ENCODE data around the gene TWSG1.
"Not testable (repeated sequence)": the region's sequence is repeated elsewhere in the genome, so short reads cannot be mapped to it uniquely, and the experiment has no call there.

The TWSG1 gene

DNA sequence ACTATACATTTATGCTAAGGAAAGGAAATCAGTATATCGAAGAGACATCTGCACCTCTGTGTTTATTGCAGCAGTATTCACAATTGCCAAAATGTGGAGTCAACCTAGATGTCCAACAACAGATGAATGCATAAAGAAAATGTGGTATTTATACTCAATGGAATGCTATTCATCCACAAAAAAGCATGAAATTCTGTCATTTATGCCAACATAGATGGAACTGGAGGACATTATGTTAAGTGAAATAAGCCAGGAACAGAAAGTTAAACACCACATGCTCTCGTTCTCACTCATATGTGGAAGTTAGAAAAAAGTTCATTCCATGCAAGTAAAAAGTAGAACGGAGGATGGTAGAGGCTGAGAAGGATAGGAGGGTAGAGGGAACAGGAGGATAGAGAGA is 59.5 kb downstream of the TWSG1 start:
- DNase-seq = no peak

DNA sequence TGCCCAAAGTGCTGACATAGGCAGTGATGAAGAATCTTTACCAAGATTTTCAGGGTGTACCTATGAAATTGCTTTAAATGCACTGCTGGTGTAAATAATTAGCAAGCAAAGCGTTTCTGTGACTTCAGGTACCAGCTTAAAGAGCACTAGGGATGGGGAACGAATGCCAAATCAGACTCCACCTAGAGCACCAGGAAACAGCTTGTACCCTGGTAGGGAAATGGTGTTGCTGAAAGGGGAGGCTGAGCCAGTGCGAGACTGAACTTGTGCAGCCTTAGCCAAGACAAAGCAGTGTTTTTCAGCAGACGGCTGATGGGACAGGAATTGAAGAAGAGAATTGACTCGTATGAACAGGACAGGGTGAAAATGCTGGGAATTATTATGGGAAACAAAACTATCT is 65.6 kb downstream of the TWSG1 start:
- DNase-seq = peak in 3 of 14 donors; percentile 1 to 86 (median 6)

DNA sequence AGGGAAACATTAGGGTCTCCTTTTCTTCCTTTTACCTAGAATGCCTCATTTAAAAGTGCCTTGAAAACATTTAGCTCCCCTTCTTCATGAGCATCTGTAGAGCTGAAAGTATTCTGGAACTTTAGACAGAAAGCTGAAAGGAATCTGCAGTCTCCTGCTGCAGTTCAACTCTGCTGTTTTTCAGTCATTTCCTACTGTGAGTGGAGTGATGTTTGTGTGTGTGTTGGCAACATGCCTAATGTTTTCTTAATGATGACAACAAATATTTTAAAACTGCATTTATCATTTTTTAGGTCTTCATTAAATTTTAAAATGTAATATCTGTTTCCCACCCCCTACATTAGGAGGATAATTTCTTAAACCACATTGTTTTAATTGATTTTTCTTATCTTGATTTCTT is 66.6 kb downstream of the TWSG1 start:
- no peak for DNase-seq

DNA sequence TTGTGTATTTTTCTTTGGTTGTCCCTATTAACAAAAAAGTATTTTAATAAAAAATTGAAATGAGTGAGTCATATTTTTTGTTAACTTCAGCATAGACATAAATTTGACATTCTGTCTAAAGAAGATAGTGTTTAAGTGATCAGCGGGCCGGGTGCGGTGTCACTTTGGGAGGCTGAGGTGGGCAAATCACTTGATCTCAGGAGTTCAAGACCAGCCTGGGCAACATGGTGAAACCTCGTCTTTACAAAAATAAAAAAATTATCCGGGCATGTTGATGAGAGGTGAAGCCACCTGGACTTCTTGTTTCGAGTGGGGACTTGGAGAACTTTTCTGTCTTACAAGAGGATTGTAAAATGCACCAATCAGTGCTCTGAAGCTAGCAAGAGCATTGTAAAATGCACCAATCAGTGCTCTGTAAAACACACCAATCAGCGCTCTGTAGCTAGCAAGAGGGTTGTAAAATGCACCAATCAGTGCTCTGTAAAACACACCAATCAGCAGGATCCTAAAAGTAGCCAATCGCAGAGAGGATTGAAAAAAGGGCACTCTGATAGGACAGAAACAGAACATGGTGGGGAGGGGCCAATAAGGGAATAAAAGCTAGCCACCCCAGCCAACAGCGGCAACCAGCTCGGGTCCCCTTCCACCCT is 67.9 kb downstream of the TWSG1 start:
- not testable (repeated sequence) for DNase-seq

DNA sequence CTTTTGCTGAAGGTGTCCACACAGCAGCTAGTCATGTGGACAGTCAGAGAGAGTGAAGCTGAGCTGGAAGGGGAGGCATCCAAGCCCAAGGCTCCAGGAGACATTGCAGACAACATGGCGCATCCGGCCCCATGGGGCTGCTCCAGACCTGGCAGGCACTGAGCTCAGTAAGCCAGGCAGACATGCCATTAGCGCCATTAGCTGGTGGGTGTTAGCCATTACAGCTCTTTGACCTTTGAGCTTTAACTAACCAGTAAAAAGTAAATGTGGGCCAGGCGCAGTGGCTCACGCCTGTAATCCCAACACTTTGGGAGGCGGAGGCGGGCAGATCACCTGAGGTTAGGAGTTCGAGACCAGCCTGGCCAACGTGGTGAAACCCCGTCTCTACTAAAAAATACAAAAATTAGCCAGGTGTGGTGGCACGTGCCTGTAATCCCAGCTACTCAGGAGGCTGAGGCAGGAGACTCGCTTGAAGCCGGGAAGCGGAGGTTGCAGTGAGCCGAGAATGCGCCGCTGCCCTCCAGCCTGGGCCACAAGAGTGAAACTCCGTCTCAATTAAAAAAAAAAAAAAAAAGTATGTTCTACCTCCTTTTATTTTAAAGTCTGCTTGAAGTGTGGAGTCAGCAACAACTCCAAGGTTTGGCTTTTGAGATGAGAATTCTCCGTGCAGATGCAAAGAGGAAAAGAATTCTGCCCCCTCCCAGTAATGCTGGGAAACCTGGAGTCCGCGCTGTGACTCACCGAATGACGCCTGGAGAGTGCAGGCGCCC is 69.4 kb downstream of the TWSG1 start:
- no peak for DNase-seq

DNA sequence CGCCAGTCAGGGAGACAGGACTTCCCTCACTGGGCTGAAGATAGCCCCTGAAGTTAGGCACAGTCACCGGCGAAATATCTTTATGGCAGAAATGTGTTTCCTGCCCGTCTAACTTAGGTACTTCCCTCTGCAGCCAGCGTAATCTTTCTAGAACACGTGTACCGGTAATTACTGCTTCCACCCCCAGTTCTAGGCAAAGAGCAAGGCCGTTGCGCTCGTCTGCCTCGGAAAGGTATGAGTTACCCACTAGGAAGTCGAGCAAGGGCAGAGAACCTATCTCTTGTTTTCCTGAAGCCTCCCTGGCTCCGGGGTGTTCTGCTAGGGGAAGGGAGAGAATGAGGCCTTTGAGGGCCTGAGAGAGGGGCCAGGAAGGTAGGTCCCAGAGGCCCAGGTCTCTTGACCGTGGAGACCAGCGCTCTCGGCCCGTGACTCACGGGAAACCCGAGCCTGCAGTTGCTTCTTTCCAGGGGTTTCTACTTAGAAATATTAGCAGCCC is 70.0 kb downstream of the TWSG1 start:
- DNase-seq = peak in 1 of 14 donors; percentile 22

DNA sequence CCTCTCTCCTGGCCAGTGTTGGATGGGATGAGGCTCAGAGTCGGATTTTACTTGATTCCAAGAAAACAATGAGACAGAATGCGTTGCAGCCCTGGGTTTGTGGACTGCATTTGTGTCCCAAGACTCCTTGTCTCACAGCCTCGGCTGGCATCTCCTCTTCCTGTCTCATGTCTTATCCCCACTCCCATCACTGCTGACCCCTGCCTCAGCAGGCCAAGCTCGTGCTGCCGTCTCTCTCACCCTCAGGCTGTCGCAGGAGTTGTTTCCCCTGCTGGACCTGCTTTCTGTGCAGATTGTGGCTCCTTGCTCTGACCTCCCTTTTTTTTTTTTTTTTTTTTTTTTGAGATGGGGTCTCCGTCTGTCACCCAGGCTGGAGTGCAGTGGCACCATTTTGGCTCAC is 70.6 kb downstream of the TWSG1 start:
- DNase-seq = no peak

DNA sequence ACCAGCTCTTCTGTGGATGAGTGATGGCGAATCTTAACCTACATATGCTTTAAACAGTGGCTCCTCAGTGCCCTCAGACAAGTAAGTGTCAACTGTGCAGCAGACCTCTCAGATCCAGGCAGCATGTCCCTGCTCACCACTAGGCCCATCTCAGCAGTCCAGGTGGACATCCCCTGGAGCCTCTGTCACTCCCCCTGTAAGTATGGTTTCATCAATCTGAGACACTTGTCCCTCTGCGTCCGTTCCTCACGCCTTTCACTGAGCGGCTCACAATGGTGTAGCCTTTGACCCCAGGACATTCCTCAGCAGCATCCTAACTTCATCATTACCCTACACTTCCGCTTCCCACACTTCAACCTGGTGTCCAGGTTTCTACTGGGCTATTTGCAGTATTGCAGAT is 71.4 kb downstream of the TWSG1 start:
- DNase-seq = no peak

DNA sequence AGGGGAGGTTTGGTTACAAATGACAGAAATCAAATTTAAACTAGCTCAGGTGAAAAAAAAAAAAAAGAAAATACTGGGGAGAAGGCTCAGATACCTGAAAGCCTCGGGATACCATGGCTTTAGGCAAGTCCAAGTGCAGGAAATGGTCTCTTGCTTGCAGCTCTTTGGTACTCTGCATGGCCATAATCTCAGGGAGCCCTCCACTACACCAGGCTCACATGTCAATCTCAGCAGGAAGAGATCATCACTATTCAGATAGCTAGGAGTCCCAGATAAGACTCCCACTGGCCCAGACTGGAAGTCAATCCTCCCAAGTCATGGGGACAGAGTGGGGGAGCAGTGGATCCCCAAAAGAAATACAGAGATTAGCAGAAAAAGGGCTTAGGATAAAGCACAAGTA is 75.9 kb downstream of the TWSG1 start:
- no peak for DNase-seq

DNA sequence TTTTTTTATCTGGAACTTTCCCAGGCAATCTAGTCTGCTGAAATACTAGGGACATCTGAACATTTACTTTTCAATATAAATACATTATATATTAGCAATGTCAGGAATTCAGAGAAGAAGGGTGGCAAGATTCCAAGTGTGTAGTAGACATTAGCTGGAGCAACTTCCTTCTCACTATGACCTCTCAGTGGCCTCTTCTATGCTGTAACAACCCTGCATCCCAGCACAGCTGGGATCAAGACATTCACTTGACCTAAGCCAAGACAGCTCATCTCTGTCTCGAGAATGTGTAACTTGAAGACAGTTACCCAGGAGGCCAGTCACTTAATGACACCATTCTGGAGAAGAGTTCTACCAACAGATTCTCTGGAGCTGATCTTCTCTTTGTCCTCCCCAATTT is 79.0 kb downstream of the TWSG1 start:
- no peak for DNase-seq

DNA sequence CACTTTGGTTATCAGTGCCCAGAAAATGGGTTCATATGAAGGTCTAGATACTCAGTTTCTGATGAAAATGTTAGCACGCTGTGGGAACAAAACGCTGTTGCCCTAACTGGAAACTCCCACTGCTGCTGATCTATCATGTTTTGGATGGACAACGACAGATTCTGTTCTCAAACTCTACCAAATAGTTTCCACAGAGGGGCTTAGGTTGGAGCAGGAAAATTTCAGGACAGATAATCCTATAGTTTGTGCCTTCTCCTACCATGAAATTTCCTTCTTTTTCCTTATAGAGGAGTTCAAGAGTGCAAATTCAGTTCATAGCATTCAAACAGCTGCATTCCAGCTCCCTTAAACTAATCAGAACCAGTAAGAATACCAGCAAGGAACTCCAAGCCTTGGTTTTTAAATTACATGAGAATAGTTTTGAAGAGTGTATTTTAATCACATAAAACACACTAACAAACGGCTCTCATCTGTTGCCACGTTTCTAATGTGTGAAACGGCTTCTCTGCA is 82.0 kb downstream of the TWSG1 start:
- no peak for DNase-seq

DNA sequence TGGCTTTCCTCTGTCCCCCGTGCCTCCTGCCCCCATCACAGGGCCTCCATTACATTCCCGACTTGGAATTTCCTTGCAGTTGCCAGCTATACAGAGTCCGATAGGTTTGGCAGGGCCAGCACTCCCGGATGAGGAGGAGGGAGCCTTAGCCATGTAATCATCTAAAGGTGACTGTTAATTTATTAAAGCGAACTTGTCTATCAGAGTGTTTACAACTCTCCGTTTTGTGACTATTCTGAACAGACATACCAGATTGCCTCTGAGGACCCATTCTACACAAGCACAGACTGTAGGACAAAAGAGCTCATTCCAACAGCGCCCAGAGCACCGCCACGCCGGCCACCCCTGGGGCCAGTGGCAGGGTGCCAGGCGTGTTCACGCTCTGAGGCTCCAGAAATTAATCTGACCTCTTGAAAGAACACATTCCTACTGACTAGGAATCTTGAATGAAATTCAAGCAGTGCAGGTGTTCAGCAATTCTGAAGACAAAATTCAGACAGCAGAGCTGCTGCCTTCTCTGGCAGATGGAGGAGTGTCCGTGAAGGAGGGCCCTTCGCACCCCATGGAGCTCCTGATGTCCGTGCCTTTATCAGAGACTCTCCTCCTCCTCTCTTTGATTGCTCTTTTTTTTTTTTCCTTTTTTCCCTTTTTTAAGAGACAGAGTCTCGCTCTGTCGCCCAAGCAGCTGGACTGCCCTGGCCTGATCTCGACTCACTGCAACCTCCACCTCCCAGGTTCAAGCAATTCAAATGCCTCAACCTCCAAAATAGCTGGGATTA is 82.7 kb downstream of the TWSG1 start:
- peak in 3 of 14 donors; percentile 8 to 84 (median 30) for DNase-seq

DNA sequence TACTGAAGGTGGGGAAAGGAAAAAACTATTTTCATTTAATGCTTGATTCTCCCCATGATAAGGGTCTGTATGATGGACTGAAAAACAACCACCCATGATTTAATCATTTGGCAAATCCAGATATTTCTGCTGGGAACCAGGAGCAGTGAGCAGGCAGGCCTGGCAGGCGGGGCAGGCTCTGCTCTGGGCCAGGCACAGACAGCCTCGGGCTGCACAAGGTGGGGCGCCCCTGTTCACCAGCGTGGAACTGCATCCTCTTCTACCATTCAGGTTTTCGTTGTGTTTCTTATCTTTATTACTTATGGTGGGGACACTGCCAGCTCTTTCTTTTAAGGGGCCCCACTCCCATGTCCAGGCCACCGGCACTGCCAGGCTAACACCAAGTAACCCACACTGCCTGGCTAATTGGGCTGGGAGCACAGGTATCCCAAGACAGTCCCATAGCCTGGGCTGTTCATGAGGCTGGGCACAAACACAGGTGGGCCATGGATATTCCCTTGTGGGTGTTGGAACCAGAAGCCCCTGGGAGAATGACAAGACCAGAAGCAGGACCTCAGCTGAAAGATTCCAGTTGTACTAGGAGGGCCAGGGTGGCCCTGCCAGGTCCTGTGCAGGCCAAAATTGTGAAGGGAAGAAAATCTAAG is 83.6 kb downstream of the TWSG1 start:
- DNase-seq = no peak

DNA sequence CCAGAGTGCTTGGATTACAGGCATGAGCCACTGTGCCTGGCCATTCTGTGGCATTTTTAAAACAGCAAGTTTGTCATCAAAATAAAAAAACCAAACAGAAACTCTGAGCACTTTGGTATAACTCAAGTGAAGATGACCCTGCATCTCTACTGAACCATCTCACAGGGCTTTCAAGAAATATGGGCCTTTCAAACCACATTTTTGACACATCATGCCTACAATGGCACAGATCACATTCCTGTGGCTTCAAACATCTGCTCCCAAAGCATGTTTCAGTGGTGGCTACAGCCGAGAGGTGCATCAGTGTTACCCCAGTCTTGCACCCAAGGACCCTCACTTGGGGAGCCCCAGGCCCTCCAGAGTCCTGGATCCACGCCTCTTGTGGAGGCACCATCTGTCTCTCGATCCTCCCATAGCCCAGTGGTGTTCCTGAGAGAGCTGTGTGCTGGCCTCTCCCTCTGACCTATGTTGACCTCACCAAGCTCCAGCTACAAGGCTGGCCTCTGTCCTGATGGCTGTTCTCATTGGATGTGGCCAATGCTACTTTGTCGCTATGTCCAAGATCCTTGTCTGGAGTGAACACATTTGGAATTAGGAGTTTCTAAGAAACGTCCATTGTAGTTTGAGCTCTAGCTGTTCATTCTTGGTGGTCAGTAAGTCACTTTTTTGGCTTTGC is 85.5 kb downstream of the TWSG1 start:
- DNase-seq = no peak

DNA sequence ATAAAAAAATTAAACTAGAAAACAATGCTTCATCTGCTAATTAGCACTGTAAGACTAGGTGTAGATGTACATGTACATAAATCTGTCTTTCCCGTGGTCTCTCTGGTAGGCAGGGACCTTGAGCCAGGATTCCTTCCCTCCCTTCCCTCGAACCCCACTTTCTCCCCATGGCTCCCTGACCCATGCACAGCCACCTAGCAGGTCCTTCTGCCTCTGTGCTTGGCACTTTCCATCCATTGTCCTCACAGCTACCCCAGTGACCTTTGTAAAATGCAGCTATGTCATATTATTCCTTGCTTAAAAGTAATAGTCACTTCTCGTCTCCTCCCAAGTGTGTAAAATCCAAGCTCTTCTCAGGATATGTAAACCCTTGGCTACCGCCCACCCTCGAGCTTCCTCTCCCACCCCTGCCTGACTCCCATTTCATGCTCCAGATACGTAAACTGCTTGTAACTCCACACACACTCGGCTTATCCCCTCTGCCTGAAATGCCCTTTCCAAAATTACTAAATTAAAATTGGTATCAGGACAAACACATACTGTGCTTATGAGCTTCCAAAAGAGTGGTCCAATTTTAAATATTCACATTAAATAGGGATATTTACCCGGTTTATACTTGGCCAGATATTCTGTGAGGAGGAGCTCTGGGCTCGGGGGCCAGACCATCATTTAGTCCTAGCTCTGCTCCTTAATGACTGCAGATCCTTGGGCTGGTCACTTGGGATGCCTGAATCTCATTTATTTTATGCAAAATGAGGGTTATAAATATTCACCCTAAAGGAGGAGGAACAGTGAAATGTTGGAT is 86.7 kb downstream of the TWSG1 start:
- DNase-seq = no peak

DNA sequence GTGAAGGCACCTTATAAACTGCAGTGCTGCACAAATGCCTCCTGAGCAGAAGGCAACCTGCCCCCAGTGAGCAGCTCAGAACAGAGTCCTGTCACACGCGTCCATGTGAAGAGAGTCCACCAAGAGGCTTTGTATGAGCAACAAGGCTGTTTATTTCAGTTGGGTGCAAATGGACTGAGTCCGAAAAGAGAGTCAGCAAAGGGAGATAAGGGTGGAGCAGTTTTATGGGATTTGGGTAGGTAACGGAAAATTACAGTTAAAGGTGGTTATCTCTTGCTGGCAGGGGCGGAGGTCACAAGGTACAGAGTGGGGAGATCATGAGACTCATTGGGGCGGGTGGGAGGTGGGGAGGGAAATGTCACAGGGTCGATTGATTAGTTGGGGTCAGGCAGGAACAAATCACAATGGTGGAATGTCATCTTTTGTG is 87.3 kb downstream of the TWSG1 start:
- DNase-seq = no peak

DNA sequence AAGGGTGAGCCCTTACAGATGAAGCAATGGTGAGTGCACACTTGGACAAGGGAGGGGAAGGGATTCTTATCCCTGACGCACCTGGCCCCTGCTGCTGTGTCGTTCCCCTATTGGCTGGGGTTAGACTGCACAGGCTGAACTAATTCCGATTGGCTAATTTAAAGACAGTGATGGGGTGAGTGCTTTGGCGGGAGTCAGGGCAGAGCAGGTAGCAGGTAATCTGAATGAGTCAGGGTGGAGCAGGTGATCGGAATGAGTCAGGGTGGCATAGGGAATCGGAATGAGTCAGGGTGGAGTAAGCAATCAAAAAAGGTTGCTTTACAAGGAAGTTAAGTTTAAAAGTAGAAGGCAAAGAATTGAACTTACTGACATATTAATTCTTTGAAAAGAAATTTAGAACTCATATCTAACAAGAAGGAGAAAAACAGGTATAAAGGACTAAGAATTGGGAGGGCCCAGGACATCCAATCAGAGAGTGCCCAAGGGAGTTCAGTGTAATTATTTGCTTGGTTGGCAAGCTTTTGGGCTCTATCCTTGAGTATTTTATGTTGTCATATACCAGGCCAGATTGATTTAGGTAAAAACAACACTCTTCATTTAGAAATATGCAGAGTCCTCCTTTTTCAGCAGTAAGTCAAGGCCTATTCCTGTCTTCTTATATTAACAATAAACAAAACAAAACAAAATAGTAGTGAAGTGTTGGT is 88.4 kb downstream of the TWSG1 start:
- no peak for DNase-seq

DNA sequence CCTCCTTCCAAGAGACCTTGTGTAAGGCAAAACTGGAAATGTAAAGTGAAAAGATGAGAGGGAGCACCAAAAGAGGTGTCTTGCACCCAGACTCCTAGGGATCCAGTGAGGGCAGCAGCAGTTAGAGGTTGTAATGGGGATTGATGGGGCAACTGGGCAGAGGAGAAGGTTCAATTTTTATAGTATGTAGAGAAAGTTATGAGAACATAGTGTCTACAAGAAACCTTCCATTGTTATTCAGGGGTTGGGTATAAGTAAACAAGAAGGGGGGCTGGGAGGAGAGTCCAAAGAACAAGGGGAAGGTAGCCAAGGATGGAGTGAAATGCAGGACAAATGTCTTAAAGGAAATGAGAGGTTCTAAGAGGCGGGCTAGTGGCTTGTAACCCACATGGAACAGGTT is 89.1 kb downstream of the TWSG1 start:
- not testable (repeated sequence) for DNase-seq

DNA sequence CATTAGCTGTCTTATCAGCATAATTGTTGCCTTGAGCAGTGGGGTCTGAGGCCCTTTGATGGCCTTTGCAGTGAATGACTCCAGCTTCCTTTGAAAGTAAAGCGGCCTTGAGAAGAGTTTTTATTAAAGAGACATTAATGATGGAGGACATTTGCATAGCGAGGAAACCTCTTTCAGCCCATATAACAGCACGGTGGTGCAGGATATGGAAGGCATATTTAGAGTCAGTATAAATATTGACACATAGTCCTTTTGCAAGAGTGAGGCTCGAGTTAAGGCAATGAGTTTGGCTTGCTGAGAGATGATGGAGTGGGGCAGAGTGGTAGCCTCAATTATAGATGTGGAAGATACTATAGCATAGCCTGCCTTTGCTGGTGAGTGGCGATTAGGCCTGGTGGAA is 89.7 kb downstream of the TWSG1 start:
- DNase-seq = not testable (repeated sequence)

DNA sequence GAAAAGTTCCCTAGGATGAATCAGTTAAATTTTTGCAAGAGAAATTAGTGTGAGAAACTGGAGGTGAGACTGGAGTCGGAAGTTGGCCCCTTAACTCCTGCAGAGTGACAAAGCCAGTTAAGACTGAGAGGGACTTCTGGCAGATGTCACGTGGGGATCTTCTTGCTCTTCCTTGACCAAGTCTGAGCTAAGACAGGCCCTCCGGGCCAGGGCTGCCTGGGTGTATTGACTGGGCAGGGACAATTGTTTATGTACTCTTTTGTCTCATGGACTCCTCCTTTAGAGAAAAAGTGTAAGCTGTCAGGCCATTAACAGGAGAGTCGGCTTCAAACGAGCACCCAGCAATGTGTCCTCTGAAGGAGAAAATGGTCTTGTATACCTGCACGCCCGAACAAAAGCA is 92.2 kb downstream of the TWSG1 start:
- no peak for DNase-seq
